Stimulated activated CD8-positive, alpha-beta memory T cell treated with anti-CD3 and anti-CD28 coated beads, Interleukin-7, amount 100 ng/mL, for 24 hours (primary cell): ENCODE measurements around the gene NUDT13.
A peak's percentile ranks its signal among the peaks of the same experiment; 100 is the strongest.

ENCODE experiments used
- DNase-seq: peaks from one replicate; pipeline ENCODE4 v3.0.0-alpha.2; 2020; ENCODE audit warnings: low read depth

Gene NUDT13

DNA sequence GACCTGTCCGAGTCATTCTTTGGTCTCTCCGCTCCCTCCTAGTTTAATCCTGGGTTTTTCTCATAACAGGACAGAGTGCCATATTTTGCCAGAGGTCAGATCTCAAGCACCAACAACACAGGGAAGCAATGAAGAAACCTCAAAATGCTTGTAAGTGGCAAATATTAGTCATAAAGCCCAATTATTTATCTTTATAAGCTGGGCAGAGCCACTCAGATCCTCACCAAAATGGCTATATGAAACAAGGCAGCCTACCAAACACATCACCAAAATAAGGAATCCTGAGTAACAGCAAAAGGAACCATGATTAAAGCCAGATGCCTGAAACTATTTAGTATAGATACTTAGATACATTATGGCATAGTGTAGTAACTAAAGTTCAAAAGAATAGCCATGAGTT is 52.8 kb downstream of the NUDT13 start:
- DNase-seq = no peak

DNA sequence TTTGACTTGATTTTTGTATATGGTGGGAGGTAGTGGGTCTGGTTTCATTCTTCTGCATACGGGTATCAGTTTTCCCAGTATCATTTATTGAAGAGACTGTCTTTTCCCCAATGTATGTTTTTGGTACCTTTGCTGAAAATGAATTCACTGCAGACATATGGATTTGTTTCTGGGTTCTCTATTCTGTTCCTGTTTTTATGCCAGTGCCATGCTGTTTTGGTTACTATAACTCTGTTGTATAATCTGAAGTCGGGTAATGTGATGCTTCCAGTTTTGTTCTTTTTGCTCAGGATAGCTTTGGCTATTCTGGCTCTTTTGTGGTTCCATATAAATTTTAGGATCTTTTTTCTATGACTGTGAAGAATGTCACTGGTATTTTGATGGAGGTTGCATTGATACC is 56.7 kb downstream of the NUDT13 start:
- DNase-seq = no peak

DNA sequence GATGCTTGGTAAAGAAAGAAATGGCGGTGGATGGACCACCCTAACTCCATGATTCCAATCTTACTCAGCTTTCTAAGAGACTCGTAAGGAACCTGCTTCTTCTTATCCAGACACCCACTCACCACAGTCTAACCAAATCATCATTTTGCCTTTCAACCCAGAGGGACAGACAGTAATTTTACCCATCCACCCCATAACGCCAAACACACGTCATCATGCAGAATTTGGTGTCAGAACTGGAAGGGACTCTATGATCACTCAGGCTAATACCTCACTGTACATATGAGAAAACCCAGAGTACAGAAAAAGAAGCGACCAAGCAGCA is 57.2 kb downstream of the NUDT13 start:
- no peak for DNase-seq

GRCh38 chr10:73167783-73168464 is 57.7 kb downstream of the NUDT13 start, which contains the start of the genes ECD and FAM149B1:
Gene ECD (minus strand): TSS chr10:73168008. CDS start chr10:73163937, 4,071 bp downstream.
Gene FAM149B1 (plus strand): TSS chr10:73168119. CDS start chr10:73168340, 221 bp downstream.
- DNase-seq = peak; percentile 87

GRCh38 chr10:73168465-73168803 is 58.2 kb downstream of the NUDT13 start:
- DNase-seq = no peak

- DNase-seq = no peak
These were observed 59.1 kb downstream of the NUDT13 start for GRCh38 chr10:73169320-73169719.

DNA sequence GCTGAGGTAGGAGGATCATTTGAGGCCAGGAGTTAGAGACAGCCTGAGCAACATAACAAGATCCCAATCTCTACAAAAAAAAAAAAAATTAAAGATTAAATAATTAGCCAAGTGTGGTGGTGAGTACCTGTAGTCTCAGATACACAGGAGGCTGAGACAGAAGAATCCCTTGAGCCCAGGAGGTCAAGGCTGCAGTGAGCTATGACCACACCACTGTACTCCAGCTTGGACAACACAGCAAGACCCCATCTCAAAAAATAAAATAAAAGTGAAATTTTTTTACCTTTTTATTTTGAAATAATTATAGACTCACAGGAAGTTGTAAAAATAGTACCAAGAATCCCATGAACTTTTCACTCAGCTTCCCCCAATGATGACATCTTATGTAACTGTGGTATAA is 62.6 kb downstream of the NUDT13 start:
- DNase-seq = no peak

DNA sequence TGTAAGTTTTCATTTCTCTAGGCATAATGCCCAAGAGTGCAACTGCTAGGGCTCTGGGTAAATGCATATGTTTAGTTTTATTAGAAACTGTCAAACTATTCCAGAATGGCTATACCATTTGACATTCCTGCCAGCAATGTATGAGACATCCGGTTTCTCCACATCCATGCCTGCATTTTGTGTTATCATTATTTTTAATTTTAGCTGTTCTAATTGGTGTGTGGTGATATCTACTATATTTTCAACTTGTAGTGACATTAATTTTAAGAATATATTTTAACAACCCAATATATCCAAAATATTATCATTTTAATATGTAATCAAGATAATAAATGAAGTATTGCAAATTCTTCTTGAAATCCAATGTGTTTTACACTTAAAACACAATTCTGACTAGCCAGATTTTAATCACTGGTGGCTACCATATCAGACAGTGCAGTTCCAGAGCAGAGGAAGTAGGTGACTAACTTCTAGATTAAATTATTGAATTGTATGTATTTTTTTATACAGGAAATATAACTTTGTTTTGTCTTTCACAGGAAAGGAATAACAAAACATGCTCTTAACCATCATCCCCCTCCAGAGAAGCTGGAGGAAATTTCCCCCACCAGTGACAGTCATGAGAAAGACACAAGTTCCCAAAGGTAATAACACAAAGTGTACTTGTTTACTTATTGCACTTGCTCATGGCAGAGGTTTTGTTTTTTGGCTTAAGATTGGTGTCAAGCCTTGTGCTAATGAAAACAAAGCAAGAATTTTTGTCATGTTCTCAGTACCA is 64.1 kb downstream of the NUDT13 start:
- DNase-seq = no peak
